Activated CD4-positive, alpha-beta T cell treated with anti-CD3 and anti-CD28 coated beads, Interleukin-2, amount 50 U/mL, for 1 hour (primary cell): Measurements from ENCODE around the gene LIPT2.

Source experiments
- DNase-seq: peaks from one replicate; pipeline ENCODE4 v3.0.0-alpha.2; 2020

LIPT2 gene

DNA sequence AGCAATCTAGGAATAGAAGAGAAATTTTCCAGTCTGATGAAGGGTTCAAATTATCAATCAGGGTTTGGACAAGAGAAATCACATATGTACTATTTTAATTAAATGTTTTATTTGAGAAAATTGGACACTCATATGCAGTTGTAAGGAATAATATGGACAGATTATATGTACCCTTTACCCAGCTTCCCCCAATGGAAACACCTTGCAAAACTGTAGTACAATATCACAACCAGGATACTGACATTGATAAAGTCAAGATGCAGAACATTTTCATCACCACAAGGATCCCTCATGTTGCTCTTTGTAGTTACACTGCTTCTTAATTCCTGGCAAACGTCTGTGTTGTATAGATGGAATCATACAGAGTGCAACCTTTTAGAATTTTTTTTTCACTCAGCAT lies 1.4 kb upstream of the LIPT2 start:
- no peak for DNase-seq

GRCh38 chr11:74493791-74494630 lies 487 bp upstream of the LIPT2 start:
- no peak for DNase-seq

GRCh38 chr11:74492084-74492483 lies 1.4 kb downstream of the LIPT2 start:
- no peak for DNase-seq

DNA sequence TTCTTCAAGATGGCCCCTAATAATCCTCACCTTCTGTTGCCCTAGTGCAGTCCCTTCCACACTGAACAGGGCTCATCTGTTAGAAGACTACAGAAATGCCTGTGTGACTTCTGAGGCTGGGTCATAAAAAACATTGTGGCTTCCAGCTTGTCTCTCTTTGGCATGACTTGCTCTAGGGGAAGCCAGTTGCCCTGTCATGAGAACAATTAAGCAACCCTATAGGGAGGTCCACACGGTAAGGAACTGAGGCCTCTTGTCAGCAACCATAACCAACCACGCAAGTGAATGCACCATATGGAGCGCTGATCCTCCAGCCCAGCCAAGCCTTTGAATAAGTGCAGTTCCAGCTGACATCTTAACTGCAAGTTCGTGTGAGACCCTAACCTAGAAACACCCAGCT lies 2.6 kb downstream of the LIPT2 start:
- DNase-seq, result no peak

- no peak for DNase-seq
Measured at GRCh38 chr11:74487875-74488274, 5.6 kb downstream of the LIPT2 start.

GRCh38 chr11:74485868-74486267 lies 7.7 kb downstream of the LIPT2 start:
- DNase-seq, result no peak

DNA sequence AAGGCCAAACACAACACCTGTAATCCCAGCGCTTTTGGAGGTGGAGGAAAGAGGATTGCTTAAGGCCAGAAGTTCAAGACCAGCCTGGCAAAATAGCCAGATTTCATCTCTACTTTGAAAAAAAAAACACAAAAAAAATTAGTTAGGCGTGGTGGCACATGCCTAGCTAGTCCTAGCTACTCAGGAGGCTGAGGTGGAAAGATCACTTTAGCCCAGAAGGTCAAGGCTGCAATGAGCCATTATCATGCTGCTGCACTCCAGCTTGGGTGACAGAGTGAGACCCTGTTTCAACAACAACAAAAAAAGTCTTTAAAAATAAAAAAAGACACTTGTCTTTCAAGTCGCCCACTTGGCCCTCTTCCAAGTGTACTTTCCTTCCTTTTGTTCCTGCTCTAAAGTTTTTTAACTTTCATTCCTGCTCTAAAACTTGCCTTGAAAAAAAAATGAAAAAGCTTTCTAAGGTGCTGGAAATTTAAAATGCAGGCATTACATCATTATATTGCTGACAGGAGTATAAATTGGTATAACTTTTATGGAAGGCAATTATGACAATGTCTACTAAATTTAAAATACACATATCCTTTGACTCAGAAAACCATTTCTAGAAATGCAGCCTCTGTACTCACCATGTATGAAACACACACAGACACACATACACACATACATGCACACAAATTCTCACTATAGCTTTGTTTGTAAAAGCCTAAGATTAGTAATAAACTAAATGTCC lies 12.7 kb downstream of the LIPT2 start:
- no peak for DNase-seq

DNA sequence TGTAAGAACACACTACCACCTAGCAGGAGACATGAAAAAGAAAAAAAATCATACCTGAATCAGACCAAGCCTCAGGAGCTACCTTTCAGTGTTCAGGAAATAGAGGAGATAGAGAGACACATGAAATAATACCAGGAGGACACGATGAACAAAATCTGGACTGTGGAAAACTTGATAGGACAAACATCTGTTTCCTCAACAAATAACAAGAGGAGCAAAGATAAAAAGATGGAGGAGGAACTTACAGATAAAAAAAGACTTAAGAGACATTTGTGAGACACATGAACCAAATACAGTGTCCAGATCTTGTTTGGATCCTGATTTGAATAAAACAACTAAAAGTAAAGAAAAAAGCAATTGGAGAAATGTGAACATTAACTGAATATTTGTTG lies 13.8 kb downstream of the LIPT2 start:
- DNase-seq, result no peak

- no peak for DNase-seq
Measured at GRCh38 chr11:74478877-74479731, 14.4 kb downstream of the LIPT2 start.

GRCh38 chr11:74476536-74476935 lies 17.0 kb downstream of the LIPT2 start:
- DNase-seq, result no peak

GRCh38 chr11:74474316-74474715 lies 19.2 kb downstream of the LIPT2 start:
- DNase-seq, result no peak

DNA sequence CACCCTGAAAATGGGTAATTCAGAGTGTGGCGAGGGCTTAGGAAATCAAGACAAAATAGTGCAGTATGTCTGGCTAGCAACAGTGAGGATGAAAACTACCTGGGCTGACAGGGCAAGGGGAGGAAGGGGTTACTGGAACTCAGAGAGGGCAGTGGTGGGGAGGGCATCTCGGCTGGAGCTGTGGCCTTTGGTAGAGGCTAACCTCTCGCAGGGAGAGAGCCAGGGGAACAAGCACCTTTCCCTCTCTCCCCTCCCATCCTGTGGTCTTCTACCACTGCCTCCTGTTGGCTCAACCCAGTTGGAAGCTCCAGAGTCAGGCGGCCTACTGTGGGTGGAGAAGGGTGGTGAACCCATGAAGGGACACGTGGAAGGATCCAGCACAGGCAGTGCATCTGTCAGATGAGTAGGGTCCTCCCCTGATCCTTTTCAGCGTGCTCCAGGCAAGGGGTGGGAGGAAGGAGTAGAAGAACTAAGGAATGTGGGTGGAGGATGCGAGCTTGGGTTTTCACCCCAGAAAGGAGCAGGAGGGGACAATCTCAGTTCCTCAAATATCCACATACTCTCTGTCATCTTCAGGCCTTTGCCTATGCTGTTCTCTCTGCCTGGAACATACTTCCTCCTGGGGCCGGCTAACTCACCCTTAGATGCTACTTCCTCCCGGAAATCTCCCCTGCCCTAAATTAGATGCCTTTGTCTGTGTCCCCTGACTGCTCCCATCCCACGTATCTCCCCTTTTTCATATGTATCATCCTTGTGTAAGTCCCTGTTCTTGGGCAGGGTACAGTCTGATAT lies 19.9 kb downstream of the LIPT2 start:
- DNase-seq, result no peak

DNA sequence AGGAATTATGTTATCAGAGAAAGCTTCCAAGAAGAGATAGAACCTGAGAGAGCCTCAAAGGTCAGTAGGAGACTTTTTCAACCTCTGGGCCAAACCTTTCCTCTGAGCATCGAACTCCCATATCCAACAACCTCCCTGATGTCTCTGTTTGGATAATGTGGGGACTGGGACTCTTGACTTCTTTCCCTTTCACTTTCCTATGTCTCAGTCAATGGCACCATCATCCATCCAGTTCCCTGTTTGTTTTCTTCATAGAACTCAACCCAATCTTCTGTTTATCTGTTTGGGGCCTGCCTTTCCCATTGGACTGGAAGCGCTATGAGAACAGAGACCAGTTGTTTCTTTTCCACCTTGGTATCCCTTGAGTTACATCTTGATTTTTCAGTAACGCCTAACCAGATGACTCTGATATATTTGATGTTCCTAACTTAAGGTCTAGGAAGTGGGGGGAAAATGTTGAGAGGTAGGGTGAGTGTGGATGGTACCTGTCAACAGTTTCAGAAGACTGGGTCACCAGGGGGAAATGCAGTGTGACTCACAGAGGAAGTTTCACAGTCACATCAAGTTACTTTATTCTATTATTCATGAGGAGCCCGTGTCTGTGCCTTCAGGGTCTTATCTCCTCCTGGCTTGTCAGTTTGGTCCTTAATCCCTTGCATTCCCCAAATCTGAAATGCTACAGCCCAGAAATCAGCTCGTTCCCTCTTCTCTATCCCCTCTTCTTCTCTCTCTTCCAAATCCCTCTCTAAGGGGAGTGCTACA lies 21.7 kb downstream of the LIPT2 start:
- DNase-seq, result no peak

DNA sequence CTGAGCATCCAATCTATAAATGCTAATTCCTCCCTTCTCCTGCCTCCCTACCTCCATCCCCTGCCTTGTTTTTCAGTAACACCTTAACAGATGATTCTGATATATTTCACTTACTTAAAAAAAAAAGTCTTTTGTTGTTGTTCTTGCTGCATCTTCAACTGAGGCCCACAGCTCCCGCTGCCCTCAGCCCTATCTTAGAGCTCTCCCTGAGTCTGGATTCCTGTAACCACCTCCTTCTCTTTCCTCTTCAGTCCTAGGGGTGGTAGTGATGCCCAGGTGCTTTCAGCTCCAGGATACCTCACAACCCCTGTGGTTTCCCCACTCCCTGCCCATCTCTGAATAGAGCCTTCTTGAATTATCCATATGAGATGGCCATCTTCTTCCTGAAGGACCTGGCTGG lies 22.5 kb downstream of the LIPT2 start:
- DNase-seq, result no peak

DNA sequence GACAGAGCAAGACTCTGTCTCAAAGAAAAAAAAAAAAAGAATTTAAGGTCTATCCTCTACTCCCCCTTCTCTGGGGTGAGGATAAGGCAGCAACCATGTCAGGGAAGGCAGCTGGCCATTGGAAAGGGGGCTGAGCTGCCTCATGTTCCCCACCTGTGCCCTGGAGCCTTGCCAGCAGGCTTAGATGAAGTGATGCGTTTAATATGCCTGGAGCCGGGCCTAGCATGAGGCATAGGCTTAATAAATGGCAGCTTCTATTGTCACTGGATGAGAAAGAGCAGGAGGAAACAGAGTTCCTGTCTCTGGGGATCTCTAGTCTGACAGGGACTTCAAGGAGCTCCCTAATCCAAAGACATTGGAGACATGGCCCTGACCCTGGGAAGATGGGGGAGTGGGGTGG lies 23.0 kb downstream of the LIPT2 start:
- DNase-seq, result no peak

- DNase-seq, result no peak
Measured at GRCh38 chr11:74468936-74469335, 24.6 kb downstream of the LIPT2 start.

DNA sequence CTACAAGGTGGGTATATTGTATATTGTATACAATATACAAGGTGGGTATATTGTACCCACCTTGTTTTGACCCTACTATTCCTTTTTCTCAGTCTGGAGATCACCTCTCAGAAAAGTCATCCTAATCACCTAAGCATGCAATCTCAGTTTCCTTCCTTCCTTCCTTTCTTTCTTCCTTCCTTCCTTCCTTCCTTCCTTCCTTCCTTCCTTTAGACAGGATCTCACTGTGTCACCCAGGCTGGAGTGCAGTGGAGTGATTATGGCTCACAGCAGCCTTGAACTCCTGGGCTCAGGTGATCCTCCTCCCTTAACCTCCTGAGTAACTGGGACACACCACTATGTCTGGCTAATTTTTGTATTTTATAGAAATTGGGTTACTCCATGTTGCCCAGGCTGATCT lies 25.0 kb downstream of the LIPT2 start:
- DNase-seq, result no peak

GRCh38 chr11:74468058-74468457 lies 25.5 kb downstream of the LIPT2 start:
- no peak for DNase-seq

DNA sequence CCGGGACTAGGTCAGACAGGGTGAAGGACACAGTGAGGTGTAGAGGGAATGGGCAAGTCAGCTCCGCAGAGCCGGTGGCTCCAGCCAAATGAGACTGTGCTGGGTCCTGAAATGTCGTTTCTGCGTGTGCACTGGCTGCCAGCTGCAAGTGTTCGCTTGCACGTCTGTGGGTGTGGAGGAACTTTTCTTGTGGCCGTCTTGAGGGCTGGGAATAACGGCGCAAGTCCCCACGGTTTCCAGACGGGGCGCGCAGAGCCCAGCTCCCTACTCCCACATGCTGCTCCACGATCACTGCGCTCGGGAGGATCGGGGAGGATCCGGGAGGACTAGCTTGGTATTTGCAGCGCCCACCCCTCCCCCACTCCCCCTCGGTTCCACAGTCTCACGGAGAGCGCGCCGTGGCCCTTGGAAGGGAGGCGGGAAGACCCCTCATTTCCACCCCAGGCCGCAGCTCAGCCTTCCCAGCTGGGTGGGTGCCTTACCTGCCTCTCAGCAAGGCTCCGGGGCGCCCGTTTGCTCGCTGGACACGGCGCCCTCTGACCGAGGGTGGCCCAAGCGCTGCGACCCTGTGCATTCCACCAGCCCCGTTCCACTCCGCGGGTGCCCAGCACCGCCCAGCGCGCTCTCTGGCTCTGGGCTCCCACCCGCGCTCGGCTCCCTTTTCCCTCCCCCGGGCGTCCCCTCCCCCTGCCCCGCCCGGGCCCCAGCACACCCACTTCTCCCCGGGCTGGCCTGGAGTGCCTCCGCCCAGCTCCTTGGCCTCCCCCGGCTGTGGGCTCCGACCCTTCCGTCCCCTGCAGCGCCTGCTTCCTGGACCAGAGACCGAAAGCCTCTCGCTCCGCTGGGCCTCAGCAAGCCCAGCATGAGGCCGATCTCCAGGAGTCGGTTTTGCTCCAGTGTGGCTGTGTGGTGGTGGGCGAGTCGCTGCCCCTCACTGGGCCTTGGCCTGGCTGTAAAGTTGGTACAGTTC lies 26.3 kb downstream of the LIPT2 start, which contains the start of gene KCNE3:
KCNE3 (minus strand) TSS at position 634 of the 970 bp plus-strand sequence. CDS start 9,986 bp downstream, outside the sequence.
- no peak for DNase-seq

GRCh38 chr11:74465291-74465708 lies 28.2 kb downstream of the LIPT2 start:
- no peak for DNase-seq
